AG10803 (cell line): Measurements from ENCODE around the gene PARD3.

ENCODE experiments used
- DNase-seq: peaks from one replicate; pipeline ENCODE4 v3.0.0; 2010; ENCODE audit warnings: low read depth
- H3K4me3 ChIP-seq: 2 replicates; pipeline ENCODE4 v1.5.1; 2011; ENCODE audit warnings: mild to moderate bottlenecking, low read length, control low read depth
- TF ChIP-seq, protein P1 (sequence below): conservative IDR thresholded peaks from 2 replicates; pipeline ENCODE4 v1.5.1; 2011; ENCODE audit warnings: mild to moderate bottlenecking, low read length, control low read depth, inconsistent platforms

PARD3 gene

DNA sequence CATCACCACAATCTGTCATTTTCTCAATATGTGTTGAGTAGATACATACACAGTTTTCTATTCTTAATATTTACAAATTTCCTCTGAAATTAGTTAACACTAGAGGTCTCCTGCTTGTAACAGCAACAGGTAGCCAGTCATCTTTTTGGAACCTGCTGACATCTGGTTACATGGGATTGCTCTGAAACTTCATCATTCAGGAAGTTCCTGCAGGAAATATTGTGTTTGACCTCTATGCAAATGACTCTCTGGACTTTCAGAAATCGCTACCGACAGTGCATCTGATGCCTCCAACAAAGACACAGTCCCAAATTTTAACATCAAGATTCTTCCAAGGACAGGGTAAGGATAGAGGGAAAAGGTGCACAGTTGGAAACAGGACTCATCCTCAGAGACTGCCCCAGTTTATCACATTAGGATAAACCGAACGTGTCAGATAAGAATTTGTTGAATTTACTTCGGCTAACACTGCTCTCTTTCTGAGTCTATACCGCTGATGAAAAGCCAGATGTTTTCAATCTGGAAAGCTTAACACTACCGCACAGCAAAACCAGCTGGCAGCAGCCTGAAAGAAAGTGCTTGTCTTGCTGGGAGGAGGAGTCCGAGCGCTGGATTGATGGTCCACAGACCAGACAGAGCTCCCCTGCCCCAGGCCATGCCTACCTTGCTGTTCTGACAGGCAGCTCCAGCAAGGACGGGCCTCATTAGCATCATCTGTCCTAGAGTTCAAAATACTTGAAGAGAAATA, 633.4 kb downstream of the PARD3 start:
- H3K4me3 ChIP-seq: no peak overlapping the region
- DNase-seq: peak; percentile 76
- TF ChIP-seq, protein P1, sequence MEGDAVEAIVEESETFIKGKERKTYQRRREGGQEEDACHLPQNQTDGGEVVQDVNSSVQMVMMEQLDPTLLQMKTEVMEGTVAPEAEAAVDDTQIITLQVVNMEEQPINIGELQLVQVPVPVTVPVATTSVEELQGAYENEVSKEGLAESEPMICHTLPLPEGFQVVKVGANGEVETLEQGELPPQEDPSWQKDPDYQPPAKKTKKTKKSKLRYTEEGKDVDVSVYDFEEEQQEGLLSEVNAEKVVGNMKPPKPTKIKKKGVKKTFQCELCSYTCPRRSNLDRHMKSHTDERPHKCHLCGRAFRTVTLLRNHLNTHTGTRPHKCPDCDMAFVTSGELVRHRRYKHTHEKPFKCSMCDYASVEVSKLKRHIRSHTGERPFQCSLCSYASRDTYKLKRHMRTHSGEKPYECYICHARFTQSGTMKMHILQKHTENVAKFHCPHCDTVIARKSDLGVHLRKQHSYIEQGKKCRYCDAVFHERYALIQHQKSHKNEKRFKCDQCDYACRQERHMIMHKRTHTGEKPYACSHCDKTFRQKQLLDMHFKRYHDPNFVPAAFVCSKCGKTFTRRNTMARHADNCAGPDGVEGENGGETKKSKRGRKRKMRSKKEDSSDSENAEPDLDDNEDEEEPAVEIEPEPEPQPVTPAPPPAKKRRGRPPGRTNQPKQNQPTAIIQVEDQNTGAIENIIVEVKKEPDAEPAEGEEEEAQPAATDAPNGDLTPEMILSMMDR: no peak

DNA sequence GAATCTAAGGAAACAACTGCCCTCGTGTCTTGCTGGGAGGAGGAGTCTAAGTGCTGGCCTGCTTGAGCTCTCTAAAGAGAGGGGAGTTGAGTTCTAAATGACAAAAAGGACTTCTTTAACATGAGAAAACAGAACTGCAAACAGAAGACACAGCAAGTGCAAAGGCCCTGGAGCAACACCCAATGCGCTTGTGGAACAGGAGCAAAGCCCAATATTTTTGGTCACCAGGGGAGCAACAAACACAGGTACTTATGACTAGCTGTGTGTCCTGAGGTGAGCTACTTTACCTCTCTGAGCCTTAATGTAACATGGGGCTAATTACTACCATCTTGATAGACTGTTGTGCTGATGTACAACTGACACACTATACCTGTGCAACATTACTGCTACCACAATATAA, 634.3 kb downstream of the PARD3 start:
- no peak overlapping the region for H3K4me3 ChIP-seq
- no peak for DNase-seq
- TF ChIP-seq, protein P1: no peak

- TF ChIP-seq, protein P1: no peak
- DNase-seq: no peak
- H3K4me3 ChIP-seq: no peak overlapping the region
Measured at GRCh38 chr10:34179280-34179679, 635.8 kb downstream of the PARD3 start.

GRCh38 chr10:34178756-34179155, 636.3 kb downstream of the PARD3 start:
- no peak for DNase-seq
- TF ChIP-seq, protein P1: no peak
- H3K4me3 ChIP-seq: no peak overlapping the region

- no peak overlapping the region for H3K4me3 ChIP-seq
- no peak for DNase-seq
- TF ChIP-seq, protein P1: no peak
Measured at GRCh38 chr10:34178196-34178595, 636.9 kb downstream of the PARD3 start.

- H3K4me3 ChIP-seq: no peak overlapping the region
- TF ChIP-seq, protein P1: no peak
- no peak for DNase-seq
Measured at GRCh38 chr10:34177445-34177844, 637.7 kb downstream of the PARD3 start.

DNA sequence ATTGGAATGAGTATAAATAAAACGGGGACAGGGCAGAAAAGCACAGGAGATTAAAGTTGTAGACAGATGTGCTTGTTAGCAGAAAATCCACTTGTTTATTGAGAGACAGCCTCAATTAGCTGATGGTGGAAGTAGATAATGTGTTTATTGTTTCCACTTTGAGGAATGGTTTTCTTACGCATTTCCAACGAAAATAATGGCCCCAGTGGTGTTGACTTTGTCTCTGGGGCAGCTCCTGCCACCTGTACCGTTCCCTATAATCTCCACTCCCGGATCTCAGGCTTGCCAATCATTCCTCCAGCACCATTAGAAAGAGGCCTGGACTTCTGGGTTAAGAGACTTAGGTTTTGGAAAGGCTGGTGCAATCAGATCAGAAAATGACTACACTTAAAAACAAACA, 638.7 kb downstream of the PARD3 start:
- TF ChIP-seq, protein P1: no peak
- no peak overlapping the region for H3K4me3 ChIP-seq
- DNase-seq: no peak
